ENCODE results near the gene MPP7.

DNA sequence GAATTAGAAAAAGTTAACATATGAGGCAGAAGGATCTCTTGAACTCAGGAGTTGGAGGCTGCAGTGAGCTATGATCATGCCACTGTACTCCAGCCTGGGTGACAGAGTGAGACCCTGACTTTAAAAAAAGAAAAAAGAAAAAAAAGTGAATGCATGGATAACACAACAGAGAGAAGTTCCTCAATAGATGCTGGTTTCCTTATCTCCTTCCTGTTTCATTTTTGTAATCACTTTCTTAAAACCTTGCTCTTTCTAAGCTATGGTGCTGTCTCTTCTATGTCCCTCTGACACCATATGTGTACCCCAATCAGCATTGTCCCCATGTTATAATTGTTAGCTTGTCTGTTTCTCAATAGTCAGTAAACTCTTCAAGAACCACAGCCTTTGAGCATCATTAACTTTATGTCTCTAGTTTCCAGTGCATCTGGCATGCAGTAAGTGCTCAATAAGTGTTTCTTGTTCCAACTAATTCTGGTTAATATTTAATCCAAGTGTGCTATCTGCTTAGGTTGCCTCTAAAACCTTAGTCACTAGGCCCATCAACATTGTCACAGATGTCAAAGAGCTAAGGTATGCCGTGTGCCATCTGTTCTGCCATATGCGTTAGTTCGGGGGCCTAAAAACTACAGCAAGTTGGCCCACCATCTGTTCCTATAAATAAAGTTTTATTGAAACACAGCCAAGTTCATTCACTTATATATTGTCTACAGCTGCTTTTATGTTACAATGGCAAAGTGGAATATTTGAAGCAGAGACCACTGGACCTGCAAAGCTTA is 36.2 kb downstream of the MPP7 start:
- TF ChIP-seq, protein P1, sequence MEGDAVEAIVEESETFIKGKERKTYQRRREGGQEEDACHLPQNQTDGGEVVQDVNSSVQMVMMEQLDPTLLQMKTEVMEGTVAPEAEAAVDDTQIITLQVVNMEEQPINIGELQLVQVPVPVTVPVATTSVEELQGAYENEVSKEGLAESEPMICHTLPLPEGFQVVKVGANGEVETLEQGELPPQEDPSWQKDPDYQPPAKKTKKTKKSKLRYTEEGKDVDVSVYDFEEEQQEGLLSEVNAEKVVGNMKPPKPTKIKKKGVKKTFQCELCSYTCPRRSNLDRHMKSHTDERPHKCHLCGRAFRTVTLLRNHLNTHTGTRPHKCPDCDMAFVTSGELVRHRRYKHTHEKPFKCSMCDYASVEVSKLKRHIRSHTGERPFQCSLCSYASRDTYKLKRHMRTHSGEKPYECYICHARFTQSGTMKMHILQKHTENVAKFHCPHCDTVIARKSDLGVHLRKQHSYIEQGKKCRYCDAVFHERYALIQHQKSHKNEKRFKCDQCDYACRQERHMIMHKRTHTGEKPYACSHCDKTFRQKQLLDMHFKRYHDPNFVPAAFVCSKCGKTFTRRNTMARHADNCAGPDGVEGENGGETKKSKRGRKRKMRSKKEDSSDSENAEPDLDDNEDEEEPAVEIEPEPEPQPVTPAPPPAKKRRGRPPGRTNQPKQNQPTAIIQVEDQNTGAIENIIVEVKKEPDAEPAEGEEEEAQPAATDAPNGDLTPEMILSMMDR (IDR thresholded peaks at IDR 0.05; ENCODE audit: insufficient read depth, low read length, poor library complexity, severe bottlenecking), result no peak
- no peak for TF ChIP-seq EZH2phosphoT487 (conservative IDR thresholded peaks at IDR 0.05; ENCODE audit: low read length)

Measured in SU-DHL-6 (cell line).